Glomerular visceral epithelial cell (primary cell): Measurements from ENCODE around the gene EDN3.
"Not testable (repeated sequence)": the region's sequence is repeated elsewhere in the genome, so short reads cannot be mapped to it uniquely, and the experiment has no call there.

Source experiments
- DNase-seq: peaks from one replicate; pipeline ENCODE4 v3.0.0-alpha.2; 2016; ENCODE audit errors: extremely low spot score

Gene EDN3

DNA sequence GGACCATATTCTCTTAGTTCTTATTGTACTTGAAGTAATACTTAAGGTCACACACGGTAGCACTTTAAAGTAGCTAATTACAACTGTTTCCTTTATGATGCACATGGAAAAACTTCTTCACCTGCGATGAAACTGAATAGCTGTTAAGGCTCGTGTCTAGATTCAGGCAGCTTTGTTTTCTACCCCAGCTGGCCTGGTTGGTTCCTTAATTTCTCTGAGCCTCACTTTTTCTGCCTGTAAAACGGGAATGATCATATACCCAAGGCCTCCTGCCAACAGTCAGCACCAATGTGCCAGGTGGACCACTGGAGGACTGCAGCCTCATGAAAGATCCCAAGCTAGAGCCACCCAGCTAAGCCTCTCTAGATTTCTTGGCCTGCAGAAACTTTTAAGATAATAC, 35.0 kb downstream of the EDN3 start:
- no peak for DNase-seq

DNA sequence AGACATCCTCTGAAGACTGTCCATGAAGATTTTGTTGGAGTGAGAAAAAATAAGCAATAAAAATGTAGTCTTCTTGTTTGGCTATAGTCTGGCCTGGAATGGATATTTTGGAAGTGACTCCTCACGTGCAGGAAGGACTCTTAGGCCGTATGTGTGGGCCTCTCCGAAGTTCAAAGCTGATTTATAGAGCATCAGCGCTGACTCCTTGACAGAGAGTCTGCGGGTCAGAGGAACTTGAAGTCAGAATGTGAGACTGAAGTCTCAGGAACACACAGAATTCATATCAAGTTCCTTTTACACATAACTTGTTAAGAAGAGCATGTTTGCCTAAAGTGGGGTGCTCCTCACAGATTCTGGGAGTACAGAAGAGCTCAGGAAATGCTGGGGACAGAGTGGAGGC, 36.1 kb downstream of the EDN3 start:
- DNase-seq, result no peak

DNA sequence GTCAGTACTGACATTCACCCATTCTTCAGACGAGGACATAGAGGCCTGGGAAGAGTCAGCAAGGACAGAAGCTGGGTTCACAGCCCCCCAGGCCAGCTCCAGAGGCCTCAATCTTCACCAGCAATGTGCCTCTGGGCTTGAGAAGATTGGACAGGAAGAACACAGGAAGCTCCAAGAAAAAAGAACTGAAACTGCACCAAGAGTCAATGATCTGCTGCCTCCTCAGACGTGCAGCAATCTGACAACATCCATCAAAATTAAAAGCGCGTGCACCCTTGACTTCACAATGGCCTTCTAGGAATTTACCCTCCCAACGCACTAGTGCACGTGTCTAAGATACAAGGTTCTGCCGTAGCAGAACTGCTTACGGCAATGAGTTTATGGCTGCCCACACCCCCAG, 38.0 kb downstream of the EDN3 start:
- DNase-seq, result not testable (repeated sequence)

DNA sequence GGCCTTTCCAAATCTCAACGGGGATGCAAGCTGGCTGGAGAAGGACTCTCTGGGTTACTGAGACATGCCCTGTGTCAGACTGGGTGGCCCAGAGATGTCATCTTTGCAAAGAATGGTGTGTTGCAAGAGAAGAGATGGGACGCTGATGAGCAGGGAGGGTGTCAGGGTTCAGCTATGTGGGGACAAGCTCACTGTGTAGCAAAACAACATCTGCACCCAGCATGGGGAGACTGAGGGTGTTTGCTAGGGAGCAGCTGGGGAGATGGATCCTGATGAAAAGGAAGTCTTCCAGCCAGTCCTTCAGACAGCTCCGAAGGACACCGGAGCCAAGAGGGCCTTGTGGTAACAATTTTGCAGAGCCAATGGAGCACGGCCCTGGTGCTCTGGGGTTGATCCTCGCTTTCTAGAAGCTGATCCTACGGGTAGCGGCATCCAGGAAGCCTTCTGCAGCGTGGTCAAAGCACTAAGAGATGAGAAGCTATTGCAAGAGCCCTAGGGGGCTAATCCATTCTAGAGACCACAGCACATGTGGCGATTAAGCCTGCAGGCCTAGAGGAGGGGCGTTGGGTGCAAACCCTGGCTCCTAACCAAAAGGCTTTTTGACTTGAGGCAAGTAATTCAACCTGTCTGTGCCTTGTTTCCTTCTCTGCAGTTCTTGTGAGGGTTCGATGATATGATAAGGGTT, 39.9 kb downstream of the EDN3 start:
- DNase-seq, result no peak

- not testable (repeated sequence) for DNase-seq
Observed at GRCh38 chr20:59341285-59342022, 41.0 kb downstream of the EDN3 start.

- DNase-seq, result no peak
Observed at GRCh38 chr20:59342023-59342957, 41.9 kb downstream of the EDN3 start.

DNA sequence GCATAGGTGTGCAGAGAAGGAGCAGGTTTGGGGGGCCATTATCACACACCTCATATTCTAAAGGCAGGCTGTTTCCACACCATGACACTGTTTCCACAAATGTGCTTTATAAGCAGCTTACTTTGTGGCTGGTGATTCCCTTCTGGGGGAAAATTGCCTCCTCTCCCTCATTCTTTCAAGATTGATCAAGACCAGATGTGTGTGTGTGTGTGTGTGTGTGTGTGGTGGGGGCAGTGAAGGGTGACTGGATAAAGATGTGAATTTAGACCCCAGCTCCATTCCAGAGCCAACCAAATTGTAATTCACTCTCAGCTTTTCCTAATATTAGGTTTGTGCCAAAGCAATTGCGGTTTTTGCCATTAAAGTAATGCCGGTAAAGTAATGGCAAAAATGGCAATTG, 45.6 kb downstream of the EDN3 start:
- no peak for DNase-seq

GRCh38 chr20:59349277-59349676, 48.9 kb downstream of the EDN3 start:
- DNase-seq, result no peak

DNA sequence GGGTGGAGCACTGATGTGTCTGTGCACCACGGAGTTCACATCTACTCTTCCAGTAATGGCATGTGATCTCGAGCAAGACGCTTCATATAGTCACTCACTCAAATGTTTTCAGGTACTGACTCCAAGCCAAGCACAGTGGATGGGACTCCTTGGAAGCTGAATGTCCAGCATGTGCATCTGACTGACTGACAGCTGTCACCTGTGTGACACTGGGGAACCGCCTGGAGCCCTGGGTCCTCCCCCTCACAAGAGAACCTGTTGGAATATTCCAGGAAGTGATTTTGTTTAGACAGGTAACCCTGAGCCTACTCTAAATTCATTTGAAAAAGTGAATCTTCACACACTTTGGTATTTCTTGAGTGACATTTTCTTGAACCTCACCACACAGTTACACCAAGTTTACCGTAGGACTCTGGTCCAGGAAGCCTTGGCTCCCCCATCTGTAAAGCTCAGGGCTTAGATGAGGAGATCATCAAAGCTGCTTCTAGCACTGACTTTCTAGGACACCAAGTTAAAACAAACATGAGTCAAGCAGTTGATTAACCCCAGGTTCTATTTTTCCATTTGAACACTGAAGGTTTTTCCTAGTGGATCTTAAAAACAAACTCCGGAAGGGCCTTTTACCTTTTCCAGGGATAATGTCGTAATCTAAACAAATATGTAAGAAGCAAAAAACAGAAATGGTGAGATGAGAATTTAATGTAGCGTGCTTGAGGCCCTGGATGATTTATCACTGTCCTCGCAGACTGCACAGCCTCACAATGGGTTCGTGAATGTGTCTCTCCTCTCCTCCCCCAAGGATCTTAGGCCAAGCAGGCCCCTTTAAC, 50.1 kb downstream of the EDN3 start:
- no peak for DNase-seq

DNA sequence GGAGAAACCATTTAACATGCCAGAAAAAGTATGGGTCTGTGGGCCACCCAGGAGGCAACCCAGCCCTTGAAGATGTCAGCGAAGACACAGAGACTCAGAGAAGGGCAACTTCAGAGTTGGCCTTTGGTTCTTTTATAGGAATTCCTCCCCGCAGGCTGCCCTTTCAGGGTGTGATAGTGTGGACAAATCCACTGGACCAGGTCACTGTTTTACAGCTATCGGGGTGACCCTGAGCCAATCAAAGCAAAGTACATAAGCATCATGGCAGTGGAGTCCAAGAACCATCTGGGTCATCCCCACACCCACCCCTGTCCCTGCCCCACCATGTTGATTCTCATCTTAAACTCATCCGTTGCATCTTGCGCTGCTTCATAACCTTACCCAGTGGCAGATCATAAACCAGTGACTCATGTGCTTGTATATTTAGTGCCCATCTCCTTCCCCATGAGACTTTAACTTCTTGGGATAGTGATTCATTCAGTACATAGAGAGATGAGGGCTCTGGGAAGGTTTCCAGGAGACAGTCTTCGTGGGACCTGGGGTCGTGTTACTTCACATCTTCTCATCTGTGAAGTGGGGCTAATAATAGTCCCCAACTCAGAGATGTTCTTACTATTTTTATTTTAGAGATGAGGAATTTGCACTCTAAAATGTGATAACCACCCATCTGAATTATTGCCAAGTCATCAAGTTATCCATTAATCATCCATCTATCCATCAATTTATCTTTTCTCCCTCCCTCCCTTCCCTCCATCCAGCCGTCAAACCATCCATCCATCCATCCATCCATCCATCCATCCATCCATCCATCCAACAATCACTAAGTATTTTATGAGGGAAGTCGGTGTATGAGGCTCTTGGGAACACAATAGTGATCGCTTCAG, 51.0 kb downstream of the EDN3 start:
- DNase-seq, result no peak

DNA sequence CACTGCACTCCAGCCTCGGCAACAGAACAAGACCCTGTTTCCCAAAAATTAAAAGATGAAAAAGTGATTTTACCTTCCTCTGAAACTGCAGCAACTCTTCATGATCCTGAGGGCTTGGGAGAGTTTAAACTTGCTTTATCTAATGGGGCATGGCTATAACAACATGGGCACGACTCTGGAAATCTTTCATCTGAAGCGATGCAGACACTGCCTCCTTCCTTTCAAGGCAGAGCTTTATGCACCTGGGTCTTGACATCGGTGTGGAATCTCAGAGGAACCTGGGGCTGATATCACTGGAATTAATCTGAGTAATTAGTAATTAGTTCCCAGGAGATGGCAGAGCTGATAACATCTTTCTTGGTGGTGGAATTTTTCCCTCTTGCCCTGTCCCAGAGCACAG, 52.1 kb downstream of the EDN3 start:
- no peak for DNase-seq

GRCh38 chr20:59352990-59353389, 52.6 kb downstream of the EDN3 start:
- DNase-seq, result no peak

- no peak for DNase-seq
Observed at GRCh38 chr20:59354460-59354859, 54.0 kb downstream of the EDN3 start.

- DNase-seq, result no peak
Observed at GRCh38 chr20:59355242-59355641, 54.8 kb downstream of the EDN3 start.

GRCh38 chr20:59356662-59357165, 56.3 kb downstream of the EDN3 start:
- no peak for DNase-seq

GRCh38 chr20:59358793-59359192, 58.4 kb downstream of the EDN3 start:
- not testable (repeated sequence) for DNase-seq

DNA sequence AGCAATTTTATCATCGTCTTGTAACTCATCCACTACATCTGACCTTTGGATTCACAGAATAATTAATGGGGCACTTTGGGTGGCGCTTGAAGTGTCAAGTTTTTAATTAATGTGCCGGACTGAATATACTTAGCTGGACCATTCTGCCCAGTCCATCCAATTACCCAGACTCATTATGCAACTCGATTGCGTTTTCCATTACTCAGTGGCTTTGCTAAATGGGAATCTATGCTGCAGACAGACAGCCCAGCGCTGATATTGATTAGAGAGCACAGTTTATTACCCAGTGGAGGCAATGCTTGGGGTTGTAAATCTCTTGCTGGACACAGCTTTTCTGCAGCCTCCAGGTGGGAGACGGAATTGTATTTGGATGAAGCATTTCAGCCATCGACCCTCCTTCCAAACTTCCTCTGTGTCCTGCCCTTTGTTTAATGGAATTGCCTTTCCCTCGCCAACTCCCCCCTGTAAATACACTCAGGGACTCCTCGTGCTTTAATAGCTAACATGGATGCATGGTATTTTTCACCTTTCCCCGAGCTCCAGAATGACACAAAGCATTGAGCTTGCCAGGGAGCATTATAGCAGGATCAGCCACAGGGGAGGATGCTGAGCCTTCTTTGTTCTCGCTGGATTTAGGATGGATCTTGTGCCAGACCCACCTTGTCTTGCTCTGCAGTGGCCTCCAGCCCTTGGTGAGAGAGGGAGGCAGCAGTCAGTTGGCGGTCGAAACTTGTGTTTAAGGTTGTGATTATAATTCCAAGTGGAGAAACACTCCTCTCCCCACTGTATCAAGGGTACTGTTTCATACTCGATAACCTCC, 59.7 kb downstream of the EDN3 start:
- DNase-seq, result no peak

- no peak for DNase-seq
Observed at GRCh38 chr20:59360934-59361333, 60.5 kb downstream of the EDN3 start.

DNA sequence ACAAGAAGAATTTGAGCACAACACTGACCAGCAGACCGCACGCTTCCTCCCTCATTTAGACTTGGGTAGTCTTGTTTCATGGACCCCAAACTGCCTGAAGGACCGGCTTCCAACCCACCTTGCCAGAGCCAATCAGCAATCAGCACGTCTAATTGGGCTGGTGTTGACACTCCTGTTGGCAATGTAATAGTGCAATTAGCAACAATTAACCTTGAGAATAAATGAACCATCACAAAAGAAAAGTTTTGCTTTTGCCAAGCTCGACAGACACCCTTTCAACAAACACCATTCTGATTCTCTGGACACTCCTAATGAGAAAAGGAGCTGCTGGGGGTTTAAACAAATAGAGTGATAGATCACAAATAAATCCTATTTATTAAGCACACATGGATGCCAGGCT, 61.0 kb downstream of the EDN3 start:
- no peak for DNase-seq
